Stomach smooth muscle (tissue), 2 donors: ENCODE measurements around the gene SBDS.
A peak's percentile ranks its signal among the peaks of the same experiment; 100 is the strongest.
"Not testable (repeated sequence)": the region's sequence is repeated elsewhere in the genome, so short reads cannot be mapped to it uniquely, and the experiment has no call there.

Source experiments
- H3K27ac ChIP-seq: one replicate; pipeline ENCODE4 v1.7.0; 2013; ENCODE audit warnings: mild to moderate bottlenecking, low read length, inconsistent platforms
- H3K27me3 ChIP-seq, 2 donors: one replicate each; pipeline ENCODE4 v1.7.0; 2013; ENCODE audit warnings: low read length in 2 of 2; ENCODE audit not compliant: insufficient read depth in 2 of 2, control insufficient read depth in 1 of 2
- H3K36me3 ChIP-seq, 2 donors: one replicate each; pipeline ENCODE4 v1.7.0; 2013; ENCODE audit warnings: low read length in 2 of 2; ENCODE audit not compliant: control insufficient read depth in 2 of 2, insufficient read depth in 2 of 2
- H3K4me1 ChIP-seq: one replicate; pipeline ENCODE4 v1.7.0; 2013; ENCODE audit warnings: low read length; ENCODE audit not compliant: control insufficient read depth, insufficient read depth
- H3K4me3 ChIP-seq, 2 donors: one replicate each; pipeline ENCODE4 v1.7.0; 2013; ENCODE audit warnings: low read length in 2 of 2
- H3K9ac ChIP-seq, 2 donors: one replicate each; pipeline ENCODE4 v1.7.0; 2013; ENCODE audit warnings: low read length in 2 of 2, mild to moderate bottlenecking in 1 of 2
- H3K9me3 ChIP-seq, 2 donors: one replicate each; pipeline ENCODE4 v1.7.0; 2013; ENCODE audit warnings: low read length in 2 of 2; ENCODE audit not compliant: control insufficient read depth in 2 of 2
- donor health status: healthy.
- donor health status: Pancreatic carcinoma.

The SBDS gene

GRCh38 chr7:67019562-67020390, 24.4 kb upstream of the SBDS start:
- H3K27me3 ChIP-seq, result no peaks in the 10 kb centered on the region
- no peaks in the 10 kb centered on the region for H3K9me3 ChIP-seq
- no peak overlapping the region for H3K27ac ChIP-seq
- H3K4me3 ChIP-seq, result no peak overlapping the region
- H3K9ac ChIP-seq, result no peak overlapping the region
- no peaks in the 10 kb centered on the region for H3K4me1 ChIP-seq
- H3K36me3 ChIP-seq, result peaks cover 8 to 20% of the 10 kb centered on the region in 2 donors

GRCh38 chr7:67018940-67019339, 23.6 kb upstream of the SBDS start:
- H3K36me3 ChIP-seq, result peaks cover 12 to 20% of the 10 kb centered on the region in 2 donors
- H3K4me1 ChIP-seq, result no peaks in the 10 kb centered on the region
- no peaks in the 10 kb centered on the region for H3K9me3 ChIP-seq
- H3K27me3 ChIP-seq, result no peaks in the 10 kb centered on the region
- H3K9ac ChIP-seq, result no peak overlapping the region
- no peak overlapping the region for H3K4me3 ChIP-seq
- H3K27ac ChIP-seq, result no peak overlapping the region

- not testable (repeated sequence) for H3K9me3 ChIP-seq, H3K27me3 ChIP-seq, H3K4me3 ChIP-seq, H3K9ac ChIP-seq, H3K4me1 ChIP-seq, H3K27ac ChIP-seq
- peaks cover 12 to 20% of the 10 kb centered on the region in 2 donors for H3K36me3 ChIP-seq
Observed at GRCh38 chr7:67017971-67018370, 22.6 kb upstream of the SBDS start.

GRCh38 chr7:67014076-67014622, 18.8 kb upstream of the SBDS start:
- not testable (repeated sequence) for H3K9me3 ChIP-seq, H3K27ac ChIP-seq, H3K9ac ChIP-seq, H3K4me1 ChIP-seq, H3K4me3 ChIP-seq, H3K27me3 ChIP-seq
- H3K36me3 ChIP-seq, result peaks cover 11 to 12% of the 10 kb centered on the region in 2 donors

- not testable (repeated sequence) for H3K9ac ChIP-seq, H3K27me3 ChIP-seq, H3K4me1 ChIP-seq, H3K9me3 ChIP-seq, H3K27ac ChIP-seq, H3K4me3 ChIP-seq
- peaks cover 13 to 17% of the 10 kb centered on the region in 2 donors for H3K36me3 ChIP-seq
Observed at GRCh38 chr7:67009677-67010076, 14.3 kb upstream of the SBDS start.

DNA sequence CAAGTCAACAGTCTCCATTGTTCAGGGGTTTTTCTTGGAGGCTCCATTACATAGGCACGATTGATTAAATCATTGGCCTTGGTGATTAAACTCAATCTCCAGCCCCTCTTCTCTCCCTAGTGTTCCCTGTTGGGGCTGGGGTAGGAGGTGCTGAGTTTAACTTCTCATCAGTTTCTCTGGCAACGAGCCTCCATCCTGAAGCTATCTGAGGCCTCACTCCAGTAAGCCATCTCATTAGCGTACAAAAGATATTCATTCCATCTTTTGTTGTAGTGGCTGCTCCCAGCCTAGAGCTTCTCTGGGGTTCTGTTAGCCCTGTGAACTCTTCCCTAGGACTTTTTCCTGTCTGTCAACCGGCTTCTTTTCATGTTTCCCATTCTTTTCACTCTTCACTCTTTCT, 12.9 kb upstream of the SBDS start:
- Histone ChIP-seq H3K27me3 (no peaks in the 10 kb centered on the region), H3K9me3 (no peaks in the 10 kb centered on the region), H3K4me1 (no peaks in the 10 kb centered on the region), H3K9ac (no peak overlapping the region), H3K4me3 (no peak overlapping the region), H3K36me3 (peaks cover 9 to 17% of the 10 kb centered on the region in 2 donors), H3K27ac (no peak overlapping the region)

DNA sequence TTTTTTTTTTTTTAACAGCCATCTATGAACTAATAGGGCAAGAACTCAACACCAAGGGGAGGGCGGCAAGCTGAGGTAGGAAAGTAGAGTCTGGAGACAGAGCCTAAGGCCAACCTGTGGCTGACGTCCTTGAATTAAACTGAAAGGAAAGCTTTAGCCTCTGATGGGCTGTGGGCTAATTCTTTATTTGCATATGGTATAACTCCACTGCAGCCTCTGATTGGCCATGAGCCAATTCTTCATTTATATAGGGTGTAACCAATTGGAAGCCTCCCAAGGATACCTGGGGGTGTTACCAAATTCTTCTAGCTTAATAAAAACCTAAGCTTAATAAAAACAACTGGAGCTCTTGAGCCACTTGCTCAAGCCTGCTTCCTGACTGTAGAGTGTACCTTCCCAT, 11.6 kb upstream of the SBDS start:
- Histone ChIP-seq H3K27ac (no peak overlapping the region), H3K9me3 (no peaks in the 10 kb centered on the region), H3K27me3 (no peaks in the 10 kb centered on the region), H3K36me3 (peaks cover 9 to 17% of the 10 kb centered on the region in 2 donors), H3K9ac (no peak overlapping the region), H3K4me3 (no peak overlapping the region), H3K4me1 (no peaks in the 10 kb centered on the region)

DNA sequence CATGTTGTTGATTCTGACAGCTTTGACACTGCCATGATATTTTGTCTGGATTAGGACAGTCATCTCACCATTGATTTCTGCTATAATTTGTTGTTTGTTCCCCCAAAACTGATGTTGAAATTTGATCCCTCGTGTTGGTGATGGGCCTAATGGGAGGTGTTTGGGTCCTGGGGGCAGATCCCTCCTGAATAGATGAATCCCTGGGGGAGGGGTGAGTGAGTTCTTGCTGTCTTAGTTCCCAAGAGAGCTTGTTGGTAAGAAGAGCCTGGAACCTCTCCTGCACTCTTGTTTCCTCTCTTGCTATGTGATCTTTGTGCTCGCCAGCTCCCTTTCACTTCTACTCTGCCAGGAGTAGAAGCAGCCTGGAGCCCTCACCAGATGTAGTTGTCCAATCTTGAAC, 8.8 kb upstream of the SBDS start:
- not testable (repeated sequence) for H3K27me3 ChIP-seq, H3K9me3 ChIP-seq, H3K4me1 ChIP-seq, H3K27ac ChIP-seq, H3K4me3 ChIP-seq, H3K9ac ChIP-seq
- H3K36me3 ChIP-seq, result peaks cover 2 to 10% of the 10 kb centered on the region in 2 donors

DNA sequence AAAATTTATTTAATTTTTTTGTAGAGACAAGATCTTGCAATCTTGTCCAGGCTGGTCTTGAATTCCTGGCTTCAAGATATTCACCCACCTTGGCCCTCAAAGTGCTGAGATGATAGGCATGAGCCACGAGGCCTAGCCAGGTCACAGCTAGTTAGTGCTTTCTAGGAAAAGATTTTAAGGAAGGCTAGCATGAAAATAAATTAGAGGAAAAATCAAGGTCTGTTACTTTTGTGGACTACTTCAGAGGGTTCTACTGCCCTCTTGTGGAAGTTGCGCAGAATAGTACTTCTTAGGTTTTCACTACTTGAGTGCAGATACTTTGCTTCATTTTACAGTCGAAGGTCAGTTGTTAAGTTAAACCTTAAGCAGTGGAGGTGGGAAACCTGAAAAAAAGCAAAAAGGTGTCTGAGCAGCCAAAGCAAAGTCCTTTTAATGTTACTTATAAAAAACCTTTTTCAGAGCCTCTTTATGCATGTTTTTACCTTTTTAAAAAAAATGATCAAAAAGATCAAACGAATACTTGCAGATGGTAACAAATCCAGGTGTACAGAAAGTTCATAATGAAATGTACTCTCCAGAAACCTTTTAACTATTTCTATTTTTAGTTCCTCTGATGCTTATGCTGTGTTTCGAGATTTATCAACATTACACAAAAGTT, 5.3 kb upstream of the SBDS start:
- H3K27ac ChIP-seq, H3K9ac ChIP-seq, H3K36me3 ChIP-seq, H3K4me1 ChIP-seq, H3K27me3 ChIP-seq, H3K4me3 ChIP-seq, H3K9me3 ChIP-seq: not testable (repeated sequence)

DNA sequence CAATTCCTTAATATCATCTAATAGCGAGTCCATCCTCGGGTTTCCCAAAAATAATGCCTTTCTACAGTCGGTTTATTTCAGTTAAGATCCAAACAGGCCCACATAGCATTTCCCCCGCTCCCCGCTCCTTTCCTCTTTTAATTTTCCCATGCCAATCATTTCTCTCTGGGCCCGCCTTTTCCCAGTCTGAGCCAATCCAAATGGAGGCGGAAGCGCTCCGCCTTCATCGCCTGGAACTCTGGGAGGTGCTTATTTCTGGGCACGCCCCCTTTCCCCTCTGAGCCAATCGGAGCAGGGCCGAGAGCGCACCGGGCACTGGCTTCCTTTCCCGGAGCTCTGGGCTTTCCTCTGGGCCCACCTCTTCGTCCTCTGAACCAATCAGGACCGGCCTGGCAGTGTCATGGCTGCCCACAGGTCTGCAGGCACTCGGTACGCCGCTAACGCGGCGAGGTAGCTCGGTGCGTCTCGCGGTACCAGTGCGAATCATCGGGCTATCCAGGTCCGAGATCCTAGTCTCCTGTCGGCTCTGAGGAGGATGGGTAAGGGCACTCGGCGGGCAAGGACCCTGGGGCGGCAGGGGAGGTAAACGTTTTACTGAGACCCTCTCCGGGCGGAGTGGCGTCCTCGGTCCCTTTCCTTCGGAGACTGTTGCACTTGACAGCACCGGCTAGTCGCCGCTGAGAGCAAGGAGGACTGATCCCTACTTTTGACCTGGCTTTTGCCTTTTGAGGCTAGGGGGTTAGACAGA, 1.2 kb upstream of the SBDS start, which contains the start of gene TYW1:
Gene TYW1, plus strand, starts transcription at position 390 of the 748 bp plus-strand sequence. Its CDS starts 146 bp downstream, at position 536.
- not testable (repeated sequence) for H3K9me3 ChIP-seq, H3K4me1 ChIP-seq, H3K27me3 ChIP-seq
- Histone ChIP-seq H3K27ac (peak within 1 kb of the TSS; percentile 74), H3K36me3 (peaks cover 9 to 14% of the 10 kb centered on the region in 2 donors), H3K9ac (peak within 1 kb of the TSS; percentile 80 to 92), H3K4me3 (peak within 1 kb of the TSS; percentile 85 to 92)
